Small intestine (tissue), 7 donors: ENCODE results near the gene ZGRF1. TPM values are rescaled to one million over a fixed set of nuclear protein-coding genes. Genes with fewer than 3 reads are reported as not detected.

ENCODE experiments used
- DNase-seq, 2 donors: peaks; one replicate each; pipeline versions ENCODE4 v3.0.0 to v3.0.0-alpha.2; 2013
- FAIRE-seq: peaks from 2 replicates; lab custom pipeline; 2012; peaks lifted over from hg19 to GRCh38; lab: Jason Lieb, UNC
- H3K27ac ChIP-seq, 3 donors: one replicate each; pipeline ENCODE4 v1.5.1; 2013; ENCODE audit warnings: low read length in 2 of 3, mild to moderate bottlenecking in 2 of 3, control low read depth in 1 of 3, inconsistent platforms in 1 of 3, low read depth in 1 of 3, moderate library complexity in 1 of 3
- H3K27me3 ChIP-seq, 3 donors: one replicate each; pipeline ENCODE4 v1.6.1; 2013; ENCODE audit warnings: low read length in 3 of 3, inconsistent platforms in 1 of 3; ENCODE audit not compliant: control insufficient read depth in 3 of 3, insufficient read depth in 3 of 3
- H3K36me3 ChIP-seq, 3 donors: one replicate each; pipeline ENCODE4 v1.6.1; 2013; ENCODE audit warnings: low read length in 3 of 3, inconsistent platforms in 1 of 3, low read depth in 1 of 3, mild to moderate bottlenecking in 1 of 3, moderate library complexity in 1 of 3; ENCODE audit not compliant: control insufficient read depth in 3 of 3, insufficient read depth in 2 of 3
- H3K4me1 ChIP-seq, 3 donors: one replicate each; pipeline ENCODE4 v1.6.1; 2013; ENCODE audit warnings: low read length in 2 of 3, inconsistent platforms in 1 of 3, low read depth in 1 of 3, mild to moderate bottlenecking in 1 of 3, moderate library complexity in 1 of 3; ENCODE audit not compliant: control insufficient read depth in 3 of 3, insufficient read depth in 2 of 3
- H3K4me3 ChIP-seq, 3 donors: one replicate each; pipeline ENCODE4 v1.5.1; 2013; ENCODE audit warnings: low read length in 3 of 3, control low read depth in 1 of 3, inconsistent platforms in 1 of 3, low read depth in 1 of 3, mild to moderate bottlenecking in 1 of 3, moderate library complexity in 1 of 3
- H3K9me3 ChIP-seq, 2 donors: one replicate each; pipeline ENCODE4 v1.6.1; 2013; ENCODE audit warnings: low read depth in 1 of 2, low read length in 1 of 2; ENCODE audit not compliant: control insufficient read depth in 2 of 2, insufficient read depth in 1 of 2
- WGBS, 3 donors: extraction: QIAGEN DNeasy Blood & Tissue Kit; methylation state at CpG; one replicate each; pipeline ENCODE4 v1.1.7; 2013; 5-methylcytosine and 5-hydroxymethylcytosine counted together
- polyA plus RNA-seq, 4 donors: library from polyadenylated mRNA; stranded (reverse) in 3 of 4; unstranded in 1 of 4; fragments of 200-250 nt in 3 of 4; fragments of 120-200 nt in 1 of 4; gene quantifications; one replicate each; pipeline versions ENCODE4 v1.2.1 to v1.2.3, GENCODE V29; 2013
- donor health status: healthy with polysubstance abuse.
- donor health status: control.
- donor health status: control.
- donor health status: Bipolar disorder and iron deficiency.
- donor health status: healthy.

The ZGRF1 gene
- polyA plus RNA-seq, 4 donors: 1.3 to 7.1 (median 2.0) TPM

GRCh38 chr4:112591593-112591992 lies 45.1 kb downstream of the ZGRF1 start:
- no peaks in the 10 kb centered on the region for H3K27me3 ChIP-seq
- no peak overlapping the region for H3K4me3 ChIP-seq
- no peaks in the 10 kb centered on the region for H3K4me1 ChIP-seq
- 18 to 63% (median 42%) methylated on average over 1 of the region's 1 CpG for WGBS, 3 donors
- peaks cover 0 to 5% of the 10 kb centered on the region in 2 donors for H3K9me3 ChIP-seq
- H3K27ac ChIP-seq: no peak overlapping the region
- FAIRE-seq (no peak), DNase-seq (no peak)
- H3K36me3 ChIP-seq: peaks cover 0 to under 1% (median 0%) of the 10 kb centered on the region in 3 donors

GRCh38 chr4:112589206-112589605 lies 47.5 kb downstream of the ZGRF1 start:
- no peaks in the 10 kb centered on the region for H3K27me3 ChIP-seq
- peaks cover 0 to 5% of the 10 kb centered on the region in 2 donors for H3K9me3 ChIP-seq
- FAIRE-seq (no peak), DNase-seq (no peak)
- H3K4me1 ChIP-seq: no peaks in the 10 kb centered on the region
- H3K4me3 ChIP-seq: no peak overlapping the region
- no peak overlapping the region for H3K27ac ChIP-seq
- H3K36me3 ChIP-seq: peaks cover 0 to 2% (median 0%) of the 10 kb centered on the region in 3 donors

GRCh38 chr4:112585977-112586736 lies 50.6 kb downstream of the ZGRF1 start:
- H3K27ac ChIP-seq: no peak overlapping the region
- H3K27me3 ChIP-seq: no peaks in the 10 kb centered on the region
- H3K9me3 ChIP-seq: no peaks in the 10 kb centered on the region
- H3K4me3 ChIP-seq: no peak overlapping the region
- WGBS, 3 donors: 99 to 100% (median 100%) methylated on average over 2 of the region's 2 CpGs
- FAIRE-seq: no peak
- no peak for DNase-seq
- H3K4me1 ChIP-seq: no peaks in the 10 kb centered on the region
- peaks cover 0 to 9% (median 0%) of the 10 kb centered on the region in 3 donors for H3K36me3 ChIP-seq

GRCh38 chr4:112567536-112567935 lies 69.2 kb downstream of the ZGRF1 start:
- FAIRE-seq: no peak
- H3K9me3 ChIP-seq: no peaks in the 10 kb centered on the region
- H3K27me3 ChIP-seq: no peaks in the 10 kb centered on the region
- H3K4me3 ChIP-seq: no peak overlapping the region
- H3K27ac ChIP-seq: no peak overlapping the region
- no peaks in the 10 kb centered on the region for H3K4me1 ChIP-seq
- no peak for DNase-seq
- H3K36me3 ChIP-seq: peaks cover 0 to 3% (median 0%) of the 10 kb centered on the region in 3 donors
- 98% methylated on average over 5 of the region's 5 CpGs for WGBS, 3 donors

GRCh38 chr4:112564706-112565270 lies 71.9 kb downstream of the ZGRF1 start:
- DNase-seq (no peak), FAIRE-seq (no peak)
- Histone ChIP-seq H3K27ac (no peak overlapping the region), H3K9me3 (no peaks in the 10 kb centered on the region), H3K36me3 (peaks cover 0 to 3% (median 0%) of the 10 kb centered on the region in 3 donors), H3K27me3 (no peaks in the 10 kb centered on the region), H3K4me3 (no peak overlapping the region), H3K4me1 (no peaks in the 10 kb centered on the region)
- 97 to 98% (median 98%) methylated on average over 25 of the region's 25 CpGs for WGBS, 3 donors

GRCh38 chr4:112563431-112564200 lies 73.1 kb downstream of the ZGRF1 start:
- no peak for DNase-seq
- no peaks in the 10 kb centered on the region for H3K27me3 ChIP-seq
- FAIRE-seq: no peak
- WGBS, 3 donors: 86 to 91% (median 89%) methylated on average over 4 of the region's 4 CpGs
- no peaks in the 10 kb centered on the region for H3K4me1 ChIP-seq
- H3K36me3 ChIP-seq: peaks cover 0 to 3% (median 0%) of the 10 kb centered on the region in 3 donors
- no peak overlapping the region for H3K4me3 ChIP-seq
- H3K9me3 ChIP-seq: no peaks in the 10 kb centered on the region
- H3K27ac ChIP-seq: no peak overlapping the region

- no peaks in the 10 kb centered on the region for H3K4me1 ChIP-seq
- H3K4me3 ChIP-seq: no peak overlapping the region
- WGBS, 3 donors: 94 to 97% (median 94%) methylated on average over 2 of the region's 2 CpGs
- no peak overlapping the region for H3K27ac ChIP-seq
- FAIRE-seq (no peak), DNase-seq (no peak)
- H3K27me3 ChIP-seq: no peaks in the 10 kb centered on the region
- H3K36me3 ChIP-seq: no peaks in the 10 kb centered on the region
- no peaks in the 10 kb centered on the region for H3K9me3 ChIP-seq
Observed at GRCh38 chr4:112562254-112562879, 74.3 kb downstream of the ZGRF1 start.

GRCh38 chr4:112560084-112560483 lies 76.6 kb downstream of the ZGRF1 start:
- Histone ChIP-seq H3K27me3 (no peaks in the 10 kb centered on the region), H3K9me3 (no peaks in the 10 kb centered on the region), H3K36me3 (no peaks in the 10 kb centered on the region), H3K27ac (no peak overlapping the region), H3K4me3 (no peak overlapping the region), H3K4me1 (no peaks in the 10 kb centered on the region)
- no peak for DNase-seq
- 79 to 96% (median 87%) methylated on average over 2 of the region's 2 CpGs for WGBS, 3 donors
- FAIRE-seq: no peak
